Brain microvascular endothelial cell (primary cell): Measurements from ENCODE around the gene TANGO6.

Source experiments
- DNase-seq: peaks from one replicate; pipeline ENCODE4 v3.0.0-alpha.2; 2020
- H3K27ac ChIP-seq: fragments of 250-450 bp; sonication (Bioruptor Pico); 2 replicates; pipeline ENCODE4 v1.5.1; 2020; ENCODE audit warnings: mild to moderate bottlenecking, moderate library complexity
- H3K27me3 ChIP-seq: fragments of 250-450 bp; sonication (Bioruptor Pico); replicated peaks from 2 replicates; pipeline ENCODE4 v1.5.1; 2020; ENCODE audit warnings: mild to moderate bottlenecking
- H3K36me3 ChIP-seq: fragments of 250-450 bp; sonication (Bioruptor Pico); replicated peaks from 2 replicates; pipeline ENCODE4 v1.5.1; 2020; ENCODE audit warnings: mild to moderate bottlenecking
- H3K4me3 ChIP-seq: 2 replicates; pipeline ENCODE4 v1.5.1; 2011; ENCODE audit warnings: low read depth, mild to moderate bottlenecking, control low read depth, low read length, moderate library complexity
- in situ Hi-C: cut with HindIII; loops from 2 replicates; pipeline ENCODE4 v1.10.0; 2017; ENCODE audit warnings: low sequenced_read_pairs, low pct_ligation_motif_present
- TF ChIP-seq, protein P1 (sequence below): IDR thresholded peaks from 2 replicates; pipeline ENCODE4 v1.5.1; 2011; ENCODE audit warnings: low read depth, mild to moderate bottlenecking, moderate library complexity, low read length, control low read depth, inconsistent platforms; ENCODE audit errors: missing control alignments

The TANGO6 gene

DNA sequence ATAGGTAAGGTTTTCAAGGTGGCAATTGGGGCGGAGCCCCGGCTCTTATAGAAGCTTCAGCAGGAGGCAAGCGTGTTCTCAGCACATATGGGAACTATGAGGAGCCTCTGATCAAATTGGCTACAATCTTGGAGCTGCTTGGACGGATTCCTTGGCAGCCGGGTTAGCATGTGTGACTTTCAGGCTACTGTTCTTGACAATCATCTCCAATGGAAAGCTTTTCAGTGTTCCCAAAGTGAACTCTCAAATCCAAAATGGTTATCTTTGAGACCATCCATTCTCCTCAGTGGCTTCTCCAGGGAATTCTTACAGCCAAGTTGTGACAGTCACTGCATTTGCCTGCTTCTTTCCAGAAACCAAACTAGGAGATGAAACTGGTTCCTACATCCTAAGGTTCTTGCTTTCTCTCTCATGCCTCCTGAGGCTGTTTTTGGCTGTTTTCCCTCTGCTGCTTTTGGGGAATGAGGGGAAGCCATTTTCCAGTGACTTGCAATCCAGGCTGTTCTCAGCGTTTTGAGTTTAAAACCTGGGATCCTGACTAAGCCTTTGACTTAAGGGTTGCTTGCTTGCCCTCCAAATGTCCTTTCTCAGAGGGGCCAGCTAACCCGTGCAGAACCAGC, 273.0 kb downstream of the TANGO6 start:
- H3K27me3 ChIP-seq: no peaks in the 10 kb centered on the region
- no peak overlapping the region for H3K27ac ChIP-seq
- TF ChIP-seq, protein P1, sequence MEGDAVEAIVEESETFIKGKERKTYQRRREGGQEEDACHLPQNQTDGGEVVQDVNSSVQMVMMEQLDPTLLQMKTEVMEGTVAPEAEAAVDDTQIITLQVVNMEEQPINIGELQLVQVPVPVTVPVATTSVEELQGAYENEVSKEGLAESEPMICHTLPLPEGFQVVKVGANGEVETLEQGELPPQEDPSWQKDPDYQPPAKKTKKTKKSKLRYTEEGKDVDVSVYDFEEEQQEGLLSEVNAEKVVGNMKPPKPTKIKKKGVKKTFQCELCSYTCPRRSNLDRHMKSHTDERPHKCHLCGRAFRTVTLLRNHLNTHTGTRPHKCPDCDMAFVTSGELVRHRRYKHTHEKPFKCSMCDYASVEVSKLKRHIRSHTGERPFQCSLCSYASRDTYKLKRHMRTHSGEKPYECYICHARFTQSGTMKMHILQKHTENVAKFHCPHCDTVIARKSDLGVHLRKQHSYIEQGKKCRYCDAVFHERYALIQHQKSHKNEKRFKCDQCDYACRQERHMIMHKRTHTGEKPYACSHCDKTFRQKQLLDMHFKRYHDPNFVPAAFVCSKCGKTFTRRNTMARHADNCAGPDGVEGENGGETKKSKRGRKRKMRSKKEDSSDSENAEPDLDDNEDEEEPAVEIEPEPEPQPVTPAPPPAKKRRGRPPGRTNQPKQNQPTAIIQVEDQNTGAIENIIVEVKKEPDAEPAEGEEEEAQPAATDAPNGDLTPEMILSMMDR: no peak
- peaks cover 37% of the 10 kb centered on the region for H3K36me3 ChIP-seq
- in situ Hi-C loops: loop anchor here (25.0 kb wide), 2 partner anchors 104 to 204 kb away; no protein-coding TSS in a partner anchor
- no peak overlapping the region for H3K4me3 ChIP-seq
- no peak for DNase-seq

DNA sequence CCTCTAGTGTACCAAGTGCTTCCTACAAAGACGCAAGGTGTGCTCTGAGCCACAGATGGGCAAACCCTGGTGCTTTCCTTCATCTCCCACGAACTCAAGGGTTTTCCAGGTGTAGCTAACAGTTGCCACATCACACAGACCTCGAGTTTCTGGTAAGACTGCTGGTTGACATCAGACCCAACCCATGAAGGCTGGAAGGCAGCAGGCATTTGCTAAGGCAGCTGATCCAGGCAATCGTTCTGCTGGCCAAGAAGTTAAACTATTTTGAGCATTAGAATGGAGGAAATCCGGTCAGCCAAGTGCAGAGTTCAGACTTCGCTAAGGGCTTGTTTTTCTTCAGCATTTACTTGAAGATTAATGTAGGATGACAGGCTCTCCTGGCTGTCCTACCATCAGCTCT, 273.6 kb downstream of the TANGO6 start:
- no peak overlapping the region for H3K27ac ChIP-seq
- peaks cover 37% of the 10 kb centered on the region for H3K36me3 ChIP-seq
- H3K27me3 ChIP-seq: no peaks in the 10 kb centered on the region
- no peak overlapping the region for H3K4me3 ChIP-seq
- TF ChIP-seq, protein P1: no peak
- no peak for DNase-seq
- in situ Hi-C loops: loop anchor here (25.0 kb wide), 2 partner anchors 105 to 205 kb away; no protein-coding TSS in a partner anchor

DNA sequence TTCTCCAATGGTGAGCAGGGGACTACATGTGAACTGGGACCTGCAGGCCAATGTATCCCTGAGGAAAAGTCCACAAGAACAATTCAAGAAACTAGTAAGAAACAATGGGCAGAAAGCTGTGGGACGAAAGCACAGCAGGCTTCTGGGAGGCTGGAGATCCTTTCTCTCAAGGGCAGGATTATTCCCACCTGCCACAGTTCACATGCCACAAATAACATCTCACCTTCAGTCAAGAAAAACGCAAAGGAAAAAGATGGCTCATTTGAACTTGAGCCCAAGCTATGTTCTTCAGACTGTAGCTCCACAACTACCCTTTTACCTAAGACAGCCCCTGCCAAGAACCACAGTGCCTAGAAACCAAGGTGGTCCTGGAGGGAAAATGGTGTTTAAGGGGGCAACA, 275.1 kb downstream of the TANGO6 start:
- no peak for DNase-seq
- Histone ChIP-seq H3K27ac (no peak overlapping the region), H3K4me3 (no peak overlapping the region), H3K27me3 (no peaks in the 10 kb centered on the region), H3K36me3 (peaks cover 37% of the 10 kb centered on the region)
- TF ChIP-seq, protein P1: no peak
- in situ Hi-C loops: loop anchor here (25.0 kb wide), 2 partner anchors 106 to 206 kb away; no protein-coding TSS in a partner anchor

DNA sequence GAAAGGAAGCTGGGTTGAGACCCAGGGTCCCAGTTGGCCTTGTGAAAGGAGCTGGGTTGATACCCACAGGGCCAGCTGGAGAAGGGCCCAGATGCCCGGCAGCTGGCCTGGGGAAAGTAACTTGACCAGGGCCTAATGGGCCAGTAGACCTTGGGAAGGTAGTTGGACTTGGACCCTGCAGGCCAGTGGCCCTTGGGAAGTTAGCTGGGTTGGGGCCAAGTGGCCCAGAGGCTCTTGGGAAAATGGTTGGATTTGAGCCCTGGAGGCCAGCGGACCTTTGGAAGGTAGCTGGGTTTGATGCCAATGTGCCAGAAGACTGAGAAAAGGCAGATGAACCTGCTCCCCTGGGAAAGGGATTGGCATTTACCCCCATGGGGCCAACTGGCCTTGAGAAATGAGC, 275.7 kb downstream of the TANGO6 start:
- in situ Hi-C loops: loop anchor here (25.0 kb wide), 2 partner anchors 107 to 207 kb away; no protein-coding TSS in a partner anchor
- Histone ChIP-seq H3K27me3 (no peaks in the 10 kb centered on the region), H3K27ac (no peak overlapping the region), H3K36me3 (peaks cover 36% of the 10 kb centered on the region), H3K4me3 (no peak overlapping the region)
- DNase-seq: no peak
- TF ChIP-seq, protein P1: no peak

DNA sequence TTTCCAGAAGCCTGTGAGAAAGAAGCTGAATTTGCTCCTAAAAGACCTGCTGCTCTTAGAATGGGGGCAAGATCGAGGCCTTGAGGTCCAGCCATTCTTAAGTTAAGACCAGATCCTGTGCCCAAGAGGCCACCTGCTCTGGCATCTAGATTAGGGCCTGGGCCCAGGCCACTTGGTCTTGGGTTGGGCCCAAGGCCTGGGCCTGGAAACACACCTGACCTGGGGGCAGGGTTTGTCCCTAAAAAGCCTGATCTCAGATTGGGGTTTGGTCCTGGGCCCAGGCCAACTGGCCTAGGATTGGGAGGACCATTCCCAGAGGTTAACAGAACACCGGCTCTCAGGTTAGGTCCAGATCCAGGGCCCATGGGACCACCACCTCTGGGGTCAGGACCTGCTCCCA, 276.2 kb downstream of the TANGO6 start:
- peaks cover 31% of the 10 kb centered on the region for H3K36me3 ChIP-seq
- TF ChIP-seq, protein P1: no peak
- H3K27ac ChIP-seq: no peak overlapping the region
- no peak overlapping the region for H3K4me3 ChIP-seq
- no peaks in the 10 kb centered on the region for H3K27me3 ChIP-seq
- DNase-seq: no peak
- in situ Hi-C loops: loop anchor here (25.0 kb wide), 2 partner anchors 107 to 207 kb away; no protein-coding TSS in a partner anchor
